ENCODE results near the gene ZBTB38. TPM values are rescaled to one million over a fixed set of nuclear protein-coding genes. Genes with fewer than 3 reads are reported as not detected.

Gene ZBTB38
- total RNA-seq, 4 donors from 2014 or later = 70.1 to 133 (median 108) TPM

DNA sequence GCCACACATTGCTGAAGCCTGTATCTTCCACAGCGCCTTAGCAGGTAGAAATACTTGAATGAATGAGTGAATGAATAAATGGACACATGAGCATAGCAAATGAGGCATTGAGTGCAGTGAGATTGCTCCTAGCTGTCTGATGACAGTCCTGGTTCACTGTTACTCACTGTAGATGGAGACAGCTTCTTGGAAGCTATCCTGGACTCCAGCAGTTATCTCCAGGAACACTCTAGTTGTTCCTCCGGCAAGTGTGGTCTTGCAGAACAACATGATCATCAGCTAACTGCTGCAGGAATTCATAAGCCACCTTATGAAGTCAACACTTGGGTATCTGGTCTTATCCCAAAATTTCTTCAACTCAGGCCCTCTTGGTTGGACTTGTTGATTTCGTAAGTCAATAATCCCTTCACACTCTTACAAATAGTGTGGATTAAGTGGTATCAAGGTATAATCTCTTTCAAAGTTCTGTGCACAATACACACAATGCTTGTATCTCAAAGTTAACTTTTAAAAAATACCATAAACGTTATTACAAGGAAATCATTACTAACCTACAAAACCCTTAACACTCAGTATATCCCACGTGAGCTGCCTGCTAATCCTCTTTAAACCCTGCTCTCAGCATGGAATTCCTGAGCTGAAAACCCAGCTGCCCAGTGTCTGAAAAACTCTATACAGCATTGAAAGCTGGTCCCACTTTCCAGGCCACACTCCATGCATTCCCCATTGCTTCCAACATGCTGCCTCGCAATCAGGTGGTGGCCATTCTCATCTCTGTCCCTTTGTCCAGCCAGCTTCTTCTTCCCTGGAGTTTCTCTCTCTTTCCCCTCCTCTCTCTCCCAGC lies 14.4 kb upstream of the ZBTB38 start:
- ATAC-seq (ENCODE audit: low FRiP score) = no peak
- no peak for DNase-seq (ENCODE audit: low spot score)
- TF ChIP-seq, protein P1, sequence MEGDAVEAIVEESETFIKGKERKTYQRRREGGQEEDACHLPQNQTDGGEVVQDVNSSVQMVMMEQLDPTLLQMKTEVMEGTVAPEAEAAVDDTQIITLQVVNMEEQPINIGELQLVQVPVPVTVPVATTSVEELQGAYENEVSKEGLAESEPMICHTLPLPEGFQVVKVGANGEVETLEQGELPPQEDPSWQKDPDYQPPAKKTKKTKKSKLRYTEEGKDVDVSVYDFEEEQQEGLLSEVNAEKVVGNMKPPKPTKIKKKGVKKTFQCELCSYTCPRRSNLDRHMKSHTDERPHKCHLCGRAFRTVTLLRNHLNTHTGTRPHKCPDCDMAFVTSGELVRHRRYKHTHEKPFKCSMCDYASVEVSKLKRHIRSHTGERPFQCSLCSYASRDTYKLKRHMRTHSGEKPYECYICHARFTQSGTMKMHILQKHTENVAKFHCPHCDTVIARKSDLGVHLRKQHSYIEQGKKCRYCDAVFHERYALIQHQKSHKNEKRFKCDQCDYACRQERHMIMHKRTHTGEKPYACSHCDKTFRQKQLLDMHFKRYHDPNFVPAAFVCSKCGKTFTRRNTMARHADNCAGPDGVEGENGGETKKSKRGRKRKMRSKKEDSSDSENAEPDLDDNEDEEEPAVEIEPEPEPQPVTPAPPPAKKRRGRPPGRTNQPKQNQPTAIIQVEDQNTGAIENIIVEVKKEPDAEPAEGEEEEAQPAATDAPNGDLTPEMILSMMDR (IDR thresholded peaks at IDR 0.05) = no peak

DNA sequence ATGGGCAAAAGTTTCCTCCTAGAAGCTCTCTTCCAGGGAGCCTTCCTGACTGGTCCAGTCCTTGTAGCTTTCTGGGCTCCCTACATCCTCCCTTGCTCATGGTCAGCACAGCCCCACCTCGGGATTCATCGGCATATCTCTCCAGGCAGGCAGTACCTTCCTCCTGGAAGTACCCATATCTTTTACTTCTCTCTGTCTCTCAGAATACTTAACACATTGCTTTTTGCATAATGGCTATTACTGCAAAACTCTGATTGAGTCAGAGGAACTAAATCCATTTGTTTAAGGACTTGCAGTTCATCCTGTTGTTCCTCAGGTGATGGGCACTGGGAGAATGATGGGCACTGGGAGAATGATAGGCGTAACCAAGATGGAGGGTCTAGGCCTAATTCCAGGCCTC lies 13.8 kb upstream of the ZBTB38 start:
- TF ChIP-seq, protein P1 (IDR thresholded peaks at IDR 0.05) = no peak

DNA sequence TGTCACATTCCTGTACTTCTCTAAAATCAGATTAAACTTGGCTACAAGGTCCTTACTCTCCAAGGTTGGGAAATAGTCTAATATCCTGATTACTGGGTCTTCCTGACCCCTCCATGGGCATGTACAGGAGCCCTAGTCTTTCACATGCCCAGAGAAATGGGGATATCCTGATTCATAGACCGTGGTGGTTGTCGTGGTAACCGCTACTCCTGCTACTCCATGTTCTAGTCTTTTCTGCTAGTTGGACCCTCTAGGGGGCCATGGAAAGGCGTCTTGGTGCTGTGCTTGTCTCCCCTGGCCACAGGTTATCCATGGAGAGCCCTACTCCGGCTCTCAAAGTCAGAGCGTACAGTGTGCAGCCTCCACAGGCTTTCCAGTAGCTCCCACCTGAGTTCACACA lies 13.1 kb upstream of the ZBTB38 start:
- TF ChIP-seq, protein P1 (IDR thresholded peaks at IDR 0.05) = no peak
- DNase-seq (ENCODE audit: low spot score) (no peak), ATAC-seq (ENCODE audit: low FRiP score) (no peak)

More for the DNA sequence above, 13.8 kb upstream of the ZBTB38 start:
- no peak for ATAC-seq (ENCODE audit: low FRiP score)
- no peak for DNase-seq (ENCODE audit: low spot score)

DNA sequence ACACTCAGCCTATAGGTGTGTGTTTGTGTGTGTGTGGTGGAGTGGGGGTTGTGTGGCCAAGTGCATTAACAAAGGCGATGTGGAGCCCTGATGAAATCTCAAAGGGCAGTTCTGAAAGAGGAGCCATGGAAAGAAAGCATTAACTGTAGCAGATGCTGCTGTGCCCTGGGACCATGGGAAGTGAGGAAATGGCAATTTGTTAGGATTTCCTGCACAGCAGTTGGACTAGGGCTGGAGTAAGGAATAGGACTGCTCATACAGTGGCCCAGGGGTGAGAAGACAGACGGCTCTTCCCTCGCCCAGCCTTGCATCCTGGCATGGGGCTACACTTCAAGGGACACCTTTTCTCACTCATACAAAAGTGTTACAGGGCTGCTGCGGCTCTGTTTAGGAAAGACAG lies 12.3 kb upstream of the ZBTB38 start:
- ATAC-seq (ENCODE audit: low FRiP score) (no peak), DNase-seq (ENCODE audit: low spot score) (no peak)
- TF ChIP-seq, protein P1 (IDR thresholded peaks at IDR 0.05) = no peak

DNA sequence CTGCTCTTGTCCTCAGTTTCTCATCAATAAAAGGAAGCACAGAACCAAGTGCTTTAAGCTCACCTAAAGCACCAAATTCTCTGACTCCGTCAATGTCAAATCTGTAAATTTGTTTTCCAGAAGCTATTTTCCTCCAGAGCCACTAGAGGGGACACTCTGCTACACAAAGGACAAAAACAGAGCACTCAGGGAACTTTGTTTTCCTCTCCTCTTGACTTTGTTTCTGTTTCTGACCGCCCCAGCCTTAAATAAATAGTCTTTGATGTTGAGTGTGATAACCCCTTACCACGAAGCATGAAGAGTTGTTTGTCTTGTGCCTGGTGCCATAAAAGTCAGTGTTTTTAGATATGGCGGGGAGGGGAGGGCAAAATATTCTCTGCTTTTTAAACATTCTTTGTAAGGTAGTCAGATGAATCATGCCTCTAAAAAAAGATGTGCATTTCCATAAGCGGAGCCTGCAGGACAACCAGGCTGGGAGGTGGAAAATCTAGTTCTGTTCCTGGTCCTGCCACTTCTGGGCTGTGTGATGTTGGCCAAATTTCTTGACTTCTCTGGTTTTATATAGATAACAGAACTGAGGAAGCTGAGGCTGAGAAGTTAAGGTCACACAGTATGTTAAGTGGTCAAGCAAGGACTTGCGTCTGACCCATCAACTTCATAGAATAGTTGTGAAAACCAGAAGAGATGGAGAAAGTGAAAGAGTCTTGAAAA lies 7.3 kb upstream of the ZBTB38 start:
- ATAC-seq (ENCODE audit: low FRiP score) (peak; percentile 75), DNase-seq (ENCODE audit: low spot score) (no peak)
- TF ChIP-seq, protein P1 (IDR thresholded peaks at IDR 0.05) = peak in 1 of 3 donors; percentile 35

DNA sequence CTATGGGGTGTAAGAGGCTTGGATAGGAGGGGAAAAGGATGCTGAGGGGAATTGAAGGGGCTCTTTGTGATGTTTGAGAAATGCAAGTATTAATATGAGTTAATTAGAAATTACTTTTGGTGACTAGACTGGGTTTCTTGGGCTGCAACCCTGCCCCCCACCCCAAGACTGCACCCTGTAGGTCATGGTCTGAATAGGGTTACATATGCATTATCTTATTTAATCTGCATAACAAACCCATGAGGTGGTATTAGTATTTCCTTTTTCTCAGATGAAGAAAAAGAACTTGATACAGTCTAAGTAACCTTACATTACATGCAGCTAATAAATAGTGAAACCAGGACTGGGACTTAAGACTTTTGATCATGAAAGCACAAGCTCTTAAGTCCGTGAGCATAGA lies 5.6 kb upstream of the ZBTB38 start:
- no peak for ATAC-seq (ENCODE audit: low FRiP score)
- TF ChIP-seq, protein P1 (IDR thresholded peaks at IDR 0.05) = no peak
- no peak for DNase-seq (ENCODE audit: low spot score)
